ENCODE results near the gene RFTN1.

DNA sequence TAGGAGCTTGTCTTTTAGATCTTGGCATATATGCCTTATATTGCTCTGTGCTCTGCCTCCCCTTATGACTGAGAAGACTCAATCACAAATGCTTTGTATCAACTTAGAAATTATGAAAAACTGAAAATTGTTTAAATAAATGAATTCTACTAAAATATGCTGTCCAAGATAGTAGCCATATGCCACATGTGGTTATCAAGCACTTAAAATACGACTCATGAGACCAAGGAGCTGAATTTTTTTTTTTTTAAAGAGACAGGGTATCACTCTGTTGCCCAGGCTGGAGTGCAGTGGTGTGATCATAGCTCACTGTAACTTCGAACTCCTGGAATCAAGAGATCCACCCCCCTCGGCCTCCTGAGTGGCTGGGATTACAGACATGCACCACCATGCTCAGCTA is 118.3 kb downstream of the RFTN1 start:
- TF ChIP-seq CTCF (conservative IDR thresholded peaks at IDR 0.05 in 1 of 2, IDR thresholded peaks at IDR 0.05 in 1 of 2; ENCODE audit: low read depth in 1 of 2, low read length in 2 of 2) (no peak), EZH2 (IDR thresholded peaks at IDR 0.05; ENCODE audit: low read length, missing control alignments) (no peak)
